Measurements from ENCODE around the gene SMAD3.

The SMAD3 gene

DNA sequence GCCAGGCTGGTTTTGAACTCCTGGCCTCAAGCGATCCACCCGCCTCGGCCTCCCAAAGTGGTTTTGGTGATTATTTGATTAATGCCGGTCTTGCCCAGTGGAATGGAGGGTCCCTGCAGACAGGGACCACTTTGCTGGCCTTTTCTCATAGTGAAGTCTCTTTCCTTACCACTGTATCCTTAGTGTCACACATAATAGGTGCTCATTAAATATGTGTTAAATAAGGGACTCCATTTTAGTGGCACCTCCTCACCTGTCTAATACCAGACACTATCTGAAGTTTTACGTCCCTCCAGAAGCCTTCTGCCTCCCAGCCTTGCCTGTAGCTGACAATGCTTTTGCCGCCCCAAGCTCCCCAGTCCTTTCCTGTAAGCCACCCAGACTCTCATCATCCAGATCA, 97.8 kb downstream of the SMAD3 start:
- DNase-seq (ENCODE audit: low read depth) = no peak

DNA sequence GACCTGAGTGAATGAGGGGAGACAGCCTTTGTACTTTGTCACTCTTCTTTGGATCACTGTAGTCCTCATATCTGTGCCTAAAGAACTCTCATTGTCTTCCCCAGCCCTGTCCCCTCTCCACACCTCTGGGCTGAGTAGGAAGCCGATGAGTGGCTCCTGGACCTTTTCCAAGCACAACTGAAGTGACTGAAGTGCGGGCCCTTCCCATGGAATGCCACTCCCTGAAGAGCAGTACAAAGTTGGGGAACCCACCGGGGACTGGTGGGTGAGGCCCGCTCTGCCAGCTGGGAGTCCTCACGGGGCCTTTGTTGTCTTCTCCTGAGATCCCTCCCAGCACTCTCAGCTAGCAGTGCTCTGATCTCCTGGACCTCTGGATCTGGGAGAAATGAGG, 99.0 kb downstream of the SMAD3 start:
- DNase-seq (ENCODE audit: low read depth) = no peak

DNA sequence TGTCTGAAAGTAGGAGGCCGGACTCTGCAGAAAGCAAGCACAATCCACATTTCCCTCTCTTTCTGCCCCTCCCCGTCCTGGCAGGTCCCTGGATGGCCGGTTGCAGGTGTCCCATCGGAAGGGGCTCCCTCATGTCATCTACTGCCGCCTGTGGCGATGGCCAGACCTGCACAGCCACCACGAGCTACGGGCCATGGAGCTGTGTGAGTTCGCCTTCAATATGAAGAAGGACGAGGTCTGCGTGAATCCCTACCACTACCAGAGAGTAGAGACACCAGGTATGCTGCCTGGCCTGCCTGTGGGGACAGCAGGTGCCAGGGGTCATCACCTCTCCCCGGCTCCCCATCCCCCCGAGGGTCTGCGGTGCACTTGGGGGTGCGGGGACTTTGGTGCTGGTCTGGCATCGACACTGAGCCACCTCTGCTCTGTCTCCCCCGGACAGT, 99.4 kb downstream of the SMAD3 start:
- no peak for DNase-seq (ENCODE audit: low read depth)

GRCh38 chr15:67165254-67166253, 100.2 kb downstream of the SMAD3 start:
- no peak for DNase-seq (ENCODE audit: low read depth)

GRCh38 chr15:67166280-67167009, 101.0 kb downstream of the SMAD3 start:
- DNase-seq (ENCODE audit: low read depth) = no peak

DNA sequence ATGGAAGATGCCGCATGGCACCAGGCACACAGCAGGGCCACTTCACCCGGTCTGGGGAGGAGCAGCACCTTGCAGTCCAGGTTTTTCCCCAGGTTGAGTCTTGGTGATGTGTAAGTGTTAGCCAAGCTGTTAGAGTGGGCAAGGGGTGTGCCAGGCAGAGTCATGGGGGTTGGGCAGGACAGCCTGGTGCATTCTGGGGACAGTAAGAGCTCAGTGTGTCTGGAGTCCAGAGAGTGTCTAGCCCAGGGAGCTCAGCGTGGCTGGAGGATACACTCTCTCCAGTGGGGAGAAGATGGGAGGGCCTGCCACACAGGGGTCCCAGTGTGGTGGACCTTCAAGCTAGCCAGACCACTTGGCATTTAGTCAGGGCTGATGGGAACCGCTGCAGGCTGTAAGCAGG, 101.7 kb downstream of the SMAD3 start:
- DNase-seq (ENCODE audit: low read depth) = no peak

- DNase-seq (ENCODE audit: low read depth) = no peak
Observed at GRCh38 chr15:67168694-67169093, 103.3 kb downstream of the SMAD3 start.

DNA sequence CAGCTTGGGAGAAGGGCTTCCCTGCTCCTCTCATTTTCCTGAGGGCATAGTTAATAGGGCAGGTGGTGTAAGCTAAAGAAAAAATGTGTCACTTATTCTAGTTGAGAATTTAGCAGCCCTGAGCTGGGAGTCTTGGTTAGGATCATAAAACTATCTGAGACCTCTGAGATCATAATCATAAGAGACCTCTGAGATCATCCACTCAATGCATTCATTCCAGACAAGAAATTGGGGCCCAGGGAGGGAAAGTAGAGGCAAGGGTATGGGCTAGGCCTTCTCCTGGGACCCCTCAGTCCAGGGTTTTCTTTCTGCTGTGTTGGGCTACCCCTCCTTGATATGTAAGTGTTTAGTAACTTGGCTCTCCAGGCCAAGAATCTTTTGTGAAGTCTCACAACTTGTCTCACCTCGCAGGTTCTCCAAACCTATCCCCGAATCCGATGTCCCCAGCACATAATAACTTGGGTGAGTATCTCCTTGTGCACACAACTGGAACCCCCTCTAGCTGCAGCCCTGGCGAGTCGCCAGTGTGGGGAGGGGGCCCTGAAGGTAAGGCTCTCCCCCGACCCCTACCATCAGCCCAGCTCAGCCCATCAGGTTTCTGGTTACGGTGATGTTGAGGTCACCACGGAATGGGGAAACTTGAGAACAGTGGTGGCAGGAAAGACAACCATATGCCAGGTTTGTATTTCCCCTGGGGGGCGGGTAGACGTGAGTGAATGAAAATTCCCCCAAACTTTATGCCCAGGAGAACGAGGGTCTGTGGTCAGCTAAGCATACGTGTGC, 104.9 kb downstream of the SMAD3 start:
- no peak for DNase-seq (ENCODE audit: low read depth)

GRCh38 chr15:67171471-67171870, 106.1 kb downstream of the SMAD3 start:
- no peak for DNase-seq (ENCODE audit: low read depth)

- DNase-seq (ENCODE audit: low read depth) = no peak
Observed at GRCh38 chr15:67172172-67172571, 106.8 kb downstream of the SMAD3 start.

GRCh38 chr15:67173005-67173404, 107.6 kb downstream of the SMAD3 start:
- DNase-seq (ENCODE audit: low read depth) = no peak

DNA sequence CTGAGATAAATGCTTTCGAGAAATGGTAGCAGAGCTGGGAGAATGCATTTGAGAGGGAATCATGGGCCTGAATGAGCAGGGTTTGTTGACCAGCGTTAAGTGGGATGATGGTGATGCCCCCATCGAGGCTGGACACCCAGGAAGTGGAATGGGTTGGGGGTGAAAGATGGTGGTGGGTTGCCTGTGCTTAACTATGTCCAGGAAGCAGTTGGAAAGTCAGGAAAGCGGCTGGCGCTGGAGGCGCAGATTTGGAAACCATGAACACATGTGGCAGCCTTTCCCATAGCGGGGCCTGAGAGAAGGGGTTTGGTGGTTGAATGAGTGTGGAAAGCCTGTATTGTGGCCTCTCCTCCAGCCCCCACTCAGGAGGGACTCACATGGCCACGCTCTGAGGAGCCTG, 108.4 kb downstream of the SMAD3 start:
- DNase-seq (ENCODE audit: low read depth) = no peak

- no peak for DNase-seq (ENCODE audit: low read depth)
Observed at GRCh38 chr15:67174446-67174845, 109.0 kb downstream of the SMAD3 start.

GRCh38 chr15:67174864-67175573, 109.6 kb downstream of the SMAD3 start:
- DNase-seq (ENCODE audit: low read depth) = no peak

DNA sequence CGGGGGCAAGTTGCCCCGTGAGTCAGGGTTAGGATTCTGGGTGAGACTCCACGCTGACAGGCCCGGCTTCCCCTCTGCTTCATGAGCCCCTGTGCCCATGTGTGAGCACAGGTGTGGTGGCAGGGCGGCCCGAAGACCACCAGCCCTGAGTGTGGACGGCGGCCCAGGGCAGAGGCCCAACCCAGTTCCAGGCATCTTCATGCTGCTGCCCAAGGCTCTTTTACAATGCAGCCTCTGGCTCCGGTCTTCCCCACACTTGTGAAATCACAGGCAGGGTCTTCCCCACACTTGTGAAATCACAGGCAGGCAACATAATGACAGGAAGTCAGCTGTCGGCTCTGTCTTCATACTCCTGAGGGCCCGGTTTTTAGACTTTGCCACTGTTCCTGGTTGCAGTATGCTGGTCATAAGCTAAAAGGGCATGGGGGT, 110.3 kb downstream of the SMAD3 start:
- DNase-seq (ENCODE audit: low read depth) = peak; percentile 48

DNA sequence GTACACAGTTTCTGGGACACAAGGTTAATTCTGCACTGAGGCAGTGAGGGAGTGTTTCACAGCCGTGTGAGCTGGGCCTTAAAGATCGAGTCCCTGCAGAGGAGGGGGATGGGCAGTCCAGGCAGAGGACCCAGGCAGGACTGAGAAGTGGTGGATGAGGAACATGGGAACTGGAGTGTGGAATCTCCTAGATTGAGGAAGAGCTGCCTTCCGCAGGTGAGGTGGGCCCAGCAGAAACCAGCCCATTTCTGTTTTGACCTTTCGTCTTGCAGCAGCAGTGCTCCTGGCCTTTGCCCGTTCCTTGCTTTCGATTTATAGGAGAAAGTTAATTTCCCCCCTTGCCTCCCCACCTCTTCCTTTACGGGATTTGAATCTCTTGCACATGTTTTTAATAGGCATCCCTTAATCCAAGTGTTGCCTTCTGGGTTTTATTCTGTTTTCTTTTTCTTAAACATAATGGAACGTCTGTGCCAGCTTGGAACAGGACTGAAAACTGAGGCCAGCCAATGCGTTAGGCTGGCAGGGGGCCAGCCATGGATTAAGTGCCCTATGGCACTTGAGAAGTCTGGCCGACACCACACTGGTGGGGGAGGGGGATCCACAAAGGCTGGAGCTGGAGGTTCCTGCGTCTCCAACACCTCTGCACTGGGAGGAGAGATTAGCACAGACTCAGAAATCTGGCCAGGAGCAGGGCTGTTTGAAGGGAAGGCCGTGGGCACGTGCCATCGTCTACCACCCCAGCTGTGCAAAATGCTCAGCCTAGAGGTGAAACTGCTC, 111.0 kb downstream of the SMAD3 start:
- DNase-seq (ENCODE audit: low read depth) = no peak

- DNase-seq (ENCODE audit: low read depth) = no peak
Observed at GRCh38 chr15:67177752-67178151, 112.3 kb downstream of the SMAD3 start.

DNA sequence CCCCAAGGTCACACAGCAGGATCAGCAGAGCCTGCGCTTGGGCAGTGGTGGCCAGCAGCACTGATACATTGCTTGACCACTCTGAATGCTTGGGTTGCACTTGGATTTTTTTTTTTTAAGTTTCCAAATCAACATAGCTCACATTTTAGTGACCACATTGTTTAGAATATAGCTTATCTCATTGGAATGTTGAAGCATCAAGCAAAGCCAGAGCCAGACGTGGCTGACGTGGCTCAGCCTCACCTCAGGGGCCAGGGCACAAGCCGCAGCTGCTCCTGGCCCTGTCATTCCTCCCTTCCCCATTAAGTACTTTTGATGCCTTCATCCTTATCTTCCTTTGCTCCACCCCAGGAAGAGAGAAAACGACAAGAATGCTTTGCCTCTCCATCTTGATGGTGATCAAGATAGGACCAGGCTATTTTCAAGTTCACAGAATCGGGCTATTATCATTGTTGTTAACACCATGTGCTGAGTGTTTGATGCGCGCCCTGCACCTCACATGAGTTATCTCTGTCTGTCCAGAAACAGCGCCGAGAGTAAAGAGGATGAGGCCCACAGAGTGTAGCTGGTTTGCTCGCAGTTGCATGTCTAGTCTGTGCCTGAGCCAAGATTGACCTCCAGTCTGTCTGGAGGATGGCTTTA, 113.3 kb downstream of the SMAD3 start:
- DNase-seq (ENCODE audit: low read depth) = peak; percentile 94

DNA sequence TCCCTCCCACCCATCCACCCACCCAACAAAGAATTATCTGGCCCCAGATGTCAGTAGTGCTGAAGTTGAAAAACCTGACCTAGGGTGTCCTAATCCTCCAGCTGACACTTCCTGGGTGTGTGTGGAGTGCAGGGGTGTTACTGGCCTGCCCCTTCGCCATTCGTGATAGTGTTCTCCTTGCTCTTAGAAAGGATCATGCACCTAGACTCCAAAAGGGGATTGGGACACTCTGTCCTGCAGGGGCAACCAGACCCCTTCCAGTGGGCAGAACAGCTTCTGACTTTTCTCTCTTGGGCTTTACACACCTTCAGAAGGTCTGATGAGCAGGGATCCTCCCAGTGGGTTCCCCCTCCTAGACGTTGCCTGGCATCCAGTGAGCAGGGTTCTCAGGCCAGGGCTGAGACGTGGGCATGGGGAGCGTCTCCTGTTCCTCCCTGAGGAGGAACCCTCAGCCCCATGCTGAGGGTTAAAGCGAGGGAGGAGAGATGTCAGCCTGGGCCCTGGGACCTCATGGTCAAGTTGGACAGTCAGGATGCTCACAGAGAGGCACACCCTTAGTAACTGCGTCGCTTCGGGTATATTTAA, 114.1 kb downstream of the SMAD3 start:
- DNase-seq (ENCODE audit: low read depth) = no peak

DNA sequence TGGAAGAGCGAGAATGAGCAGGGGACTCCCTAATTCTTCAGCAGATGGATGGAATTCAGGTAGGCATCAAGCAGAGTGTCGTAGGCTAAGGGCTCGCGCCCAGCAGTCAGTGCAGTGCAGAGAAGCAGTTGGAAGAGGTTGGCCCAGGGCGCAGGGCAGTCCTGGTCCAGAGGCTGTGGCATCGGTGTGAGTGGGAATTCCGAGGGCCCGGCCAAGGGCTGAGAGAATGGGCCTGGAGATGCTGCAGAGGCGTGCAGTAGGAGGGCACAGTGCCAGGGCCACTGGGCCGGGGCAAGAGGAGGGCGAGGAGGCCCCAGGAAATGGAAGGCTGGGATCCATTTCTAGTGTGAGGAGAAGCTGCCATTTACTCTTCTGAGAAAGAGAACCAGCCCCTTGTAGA, 114.6 kb downstream of the SMAD3 start:
- DNase-seq (ENCODE audit: low read depth) = no peak

Measured in GM04503 (cell line).